Hippocampal formation (tissue), 2 donors: ENCODE results near the gene TSPYL2.

Source experiments
- DNase-seq, 2 donors: peaks; one replicate each; lab custom pipeline; 2025; lab: John Stamatoyannopoulos, UW

TSPYL2 gene

DNA sequence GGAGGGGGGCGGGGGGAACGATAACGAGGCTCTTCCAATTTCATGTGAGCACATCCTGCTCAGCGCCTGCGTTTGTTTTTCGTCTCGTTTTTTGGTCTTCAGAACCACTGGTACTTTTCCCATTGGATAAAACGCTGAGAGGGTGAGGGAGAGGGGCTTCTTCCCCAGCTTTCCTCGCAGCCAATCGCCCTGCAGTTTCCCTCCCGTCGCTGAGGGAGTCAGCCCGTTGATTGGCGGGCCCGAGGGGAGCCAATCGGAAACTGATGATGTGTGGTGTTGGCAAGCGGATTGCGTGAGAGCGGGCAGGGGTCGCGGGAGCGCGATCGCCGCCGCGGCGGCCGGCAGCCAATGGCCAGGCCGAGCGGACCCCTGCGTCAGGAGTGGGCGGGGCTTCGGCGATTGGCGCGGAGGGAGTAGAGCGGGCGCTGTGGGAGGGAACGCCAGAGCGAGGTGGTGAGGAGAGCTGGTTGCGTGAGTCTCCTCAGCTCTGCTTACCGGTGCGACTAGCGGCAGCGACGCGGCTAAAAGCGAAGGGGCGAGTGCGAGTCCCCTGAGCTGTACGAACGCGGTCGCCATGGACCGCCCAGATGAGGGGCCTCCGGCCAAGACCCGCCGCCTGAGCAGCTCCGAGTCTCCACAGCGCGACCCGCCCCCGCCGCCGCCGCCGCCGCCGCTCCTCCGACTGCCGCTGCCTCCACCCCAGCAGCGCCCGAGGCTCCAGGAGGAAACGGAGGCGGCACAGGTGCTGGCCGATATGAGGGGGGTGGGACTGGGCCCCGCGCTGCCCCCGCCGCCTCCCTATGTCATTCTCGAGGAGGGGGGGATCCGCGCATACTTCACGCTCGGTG is at the start of gene TSPYL2:
Gene TSPYL2 (plus strand): TSS at position 443 of the 848 bp plus-strand sequence. CDS start 132 bp downstream, at position 575.
- DNase-seq, result peak; percentile 82 to 89

DNA sequence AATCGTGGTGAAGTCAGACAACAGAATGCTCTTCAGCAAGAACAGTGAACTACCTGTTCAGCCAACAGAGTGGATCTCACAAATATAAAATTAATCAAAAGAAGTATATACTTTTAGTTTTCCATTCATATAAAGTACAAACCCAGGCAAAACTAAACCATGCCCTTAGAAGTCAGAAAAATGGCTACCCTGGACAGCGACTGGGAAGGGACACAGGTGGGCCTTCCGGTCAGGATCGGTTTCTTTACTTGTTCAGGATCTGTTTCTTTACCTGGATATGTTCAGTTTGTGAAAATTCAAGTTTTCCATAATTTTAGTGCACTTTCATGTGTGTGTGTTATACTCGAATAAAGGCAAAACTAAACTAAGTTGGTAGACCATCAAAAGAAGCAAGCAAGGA is 46.0 kb upstream of the TSPYL2 start:
- DNase-seq, result no peak

DNA sequence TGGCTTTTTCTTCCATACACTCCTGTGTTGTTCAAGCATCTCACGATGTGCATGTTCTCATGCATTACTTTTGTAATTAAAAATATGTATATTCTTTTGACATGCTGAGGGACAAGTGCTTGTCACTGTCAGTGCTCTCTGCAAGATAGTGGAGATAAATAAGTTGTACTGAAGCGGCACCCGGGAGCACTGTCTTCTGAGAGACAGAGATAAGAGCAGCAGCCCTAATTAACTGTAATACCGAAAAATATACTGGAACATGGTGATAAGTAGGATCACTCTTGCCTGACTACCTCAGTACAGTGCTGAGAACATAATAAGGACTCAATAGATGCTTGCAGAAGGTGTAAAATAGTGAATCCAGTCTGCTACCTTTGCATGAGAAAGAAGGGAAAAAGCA is 42.9 kb upstream of the TSPYL2 start:
- no peak for DNase-seq

DNA sequence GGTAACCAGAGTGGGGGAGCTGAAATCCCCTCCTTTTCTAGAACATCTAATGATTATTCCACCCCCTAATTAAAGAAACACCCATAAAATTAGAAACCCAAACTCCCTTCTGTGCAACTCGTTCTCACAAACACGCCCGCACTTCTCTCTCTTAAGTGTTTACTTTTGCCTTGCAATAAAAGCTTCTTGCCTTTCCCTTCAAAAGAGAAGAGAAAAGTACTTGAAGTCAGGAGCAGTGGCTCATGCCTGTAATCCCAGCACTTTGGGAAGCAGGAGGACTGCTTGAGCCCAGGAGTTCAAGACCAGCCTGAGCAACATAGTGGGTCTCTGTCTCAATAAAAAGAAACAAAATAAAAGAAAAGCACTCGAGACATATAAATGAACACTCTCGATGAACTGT is 37.2 kb upstream of the TSPYL2 start:
- no peak for DNase-seq

DNA sequence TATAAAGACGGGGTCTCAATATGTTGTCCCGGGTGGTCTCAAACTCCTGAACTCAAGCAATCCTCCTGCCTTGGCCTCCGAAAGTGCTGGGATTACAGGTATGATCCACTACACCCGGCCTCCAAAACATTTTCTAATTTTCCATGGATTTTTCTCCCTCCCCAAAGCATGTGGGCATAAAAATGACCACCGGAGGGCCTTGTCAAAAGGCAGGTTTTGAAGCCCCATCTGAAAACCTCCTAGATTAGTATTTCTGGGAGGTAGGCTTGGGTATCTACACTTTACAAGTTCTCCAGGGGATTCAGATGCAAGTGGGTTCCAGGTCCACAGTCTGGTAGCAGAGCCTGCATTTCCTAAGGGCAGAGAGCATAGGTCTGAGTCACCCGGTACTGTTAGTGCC is 34.9 kb upstream of the TSPYL2 start:
- DNase-seq, result no peak

DNA sequence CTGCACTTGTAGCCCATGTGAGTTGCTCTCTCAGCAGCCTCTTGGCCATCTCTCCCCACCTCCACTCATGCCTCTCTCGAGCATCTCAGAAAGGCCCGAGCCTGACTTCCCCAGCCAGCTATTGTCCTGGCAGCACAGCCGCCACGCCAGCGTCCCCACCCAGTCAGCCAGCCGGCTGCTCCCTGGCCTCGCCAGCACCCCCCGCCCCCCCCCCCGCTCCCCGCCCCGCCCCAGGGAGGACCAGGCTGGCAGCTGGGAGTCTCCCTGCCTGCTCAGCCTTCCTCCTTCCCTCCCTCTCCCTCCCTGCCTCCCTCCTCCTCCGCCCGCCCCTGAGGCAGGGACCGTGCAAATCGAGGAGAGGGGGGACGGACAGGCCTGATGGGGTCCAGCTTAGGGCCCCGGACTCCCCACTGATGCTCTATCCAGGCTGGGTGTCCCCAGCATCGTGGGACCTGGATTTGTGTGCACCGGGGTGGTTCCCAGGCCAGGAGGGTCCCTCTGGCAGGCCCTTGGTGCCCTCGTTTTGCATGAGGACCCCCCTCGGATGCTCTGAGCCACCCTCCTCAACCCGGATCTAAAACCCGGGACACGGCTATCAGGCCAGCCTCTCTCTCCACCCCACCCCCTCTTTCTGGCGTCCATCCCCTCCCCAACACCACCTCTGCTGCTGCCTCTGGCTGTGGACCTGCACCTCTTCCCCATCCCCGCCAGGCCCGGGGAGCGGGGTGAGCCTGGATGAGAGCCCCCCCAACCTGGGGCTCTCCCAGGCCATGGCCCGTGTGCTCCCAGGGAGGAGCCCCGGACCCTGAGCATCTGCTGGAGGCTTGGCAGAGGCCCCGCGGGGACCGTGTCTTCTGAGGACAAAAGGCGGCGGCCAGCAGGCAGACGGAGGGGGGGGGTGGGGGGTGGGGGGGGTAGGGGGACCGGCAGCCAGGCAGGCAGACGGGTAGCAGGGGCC is 33.7 kb upstream of the TSPYL2 start, which contains the start of gene GPR173:
Gene GPR173 (plus strand): TSS at position 621 of the 958 bp plus-strand sequence. CDS start 27,833 bp downstream, outside the sequence.
- DNase-seq, result peak; percentile 68 to 76

DNA sequence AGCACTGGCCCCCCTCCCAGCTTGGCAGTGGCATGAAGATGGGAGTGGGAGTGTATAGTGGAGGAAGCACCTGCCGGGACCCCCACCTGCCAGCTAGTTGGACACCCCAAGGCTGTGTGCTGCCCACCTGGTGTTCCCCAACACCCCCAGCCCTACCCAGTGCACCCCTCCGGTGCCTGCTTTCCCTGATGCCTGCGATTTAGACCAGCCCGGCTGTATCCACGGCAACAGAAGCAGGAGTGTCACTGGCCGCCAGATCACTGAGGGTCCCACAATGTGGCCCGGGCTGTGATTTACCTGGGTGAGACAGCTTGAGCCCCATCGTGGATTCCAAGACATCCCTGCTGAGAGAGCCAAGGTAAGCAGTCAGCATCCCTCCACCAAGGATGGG is 33.0 kb upstream of the TSPYL2 start:
- no peak for DNase-seq

DNA sequence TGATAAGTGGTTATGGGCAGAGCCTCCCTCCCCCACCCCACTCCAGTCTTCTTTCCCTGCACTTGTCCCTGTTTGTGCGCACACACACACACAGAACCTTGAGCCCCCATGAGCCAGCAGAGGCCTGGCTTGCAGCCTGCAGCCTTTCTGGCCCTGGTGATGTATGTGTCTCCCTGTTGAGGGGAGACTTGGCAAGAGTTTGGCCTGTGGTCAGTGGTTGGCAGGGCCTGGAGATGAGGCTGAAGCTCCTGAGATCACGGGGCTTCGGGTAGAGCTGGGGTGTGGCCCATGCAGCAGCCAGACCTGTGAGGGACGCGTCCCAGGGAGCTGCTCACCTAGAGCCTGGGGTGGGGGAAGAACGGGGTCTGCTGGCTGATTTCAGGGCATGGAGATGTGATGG is 31.3 kb upstream of the TSPYL2 start:
- DNase-seq, result no peak

DNA sequence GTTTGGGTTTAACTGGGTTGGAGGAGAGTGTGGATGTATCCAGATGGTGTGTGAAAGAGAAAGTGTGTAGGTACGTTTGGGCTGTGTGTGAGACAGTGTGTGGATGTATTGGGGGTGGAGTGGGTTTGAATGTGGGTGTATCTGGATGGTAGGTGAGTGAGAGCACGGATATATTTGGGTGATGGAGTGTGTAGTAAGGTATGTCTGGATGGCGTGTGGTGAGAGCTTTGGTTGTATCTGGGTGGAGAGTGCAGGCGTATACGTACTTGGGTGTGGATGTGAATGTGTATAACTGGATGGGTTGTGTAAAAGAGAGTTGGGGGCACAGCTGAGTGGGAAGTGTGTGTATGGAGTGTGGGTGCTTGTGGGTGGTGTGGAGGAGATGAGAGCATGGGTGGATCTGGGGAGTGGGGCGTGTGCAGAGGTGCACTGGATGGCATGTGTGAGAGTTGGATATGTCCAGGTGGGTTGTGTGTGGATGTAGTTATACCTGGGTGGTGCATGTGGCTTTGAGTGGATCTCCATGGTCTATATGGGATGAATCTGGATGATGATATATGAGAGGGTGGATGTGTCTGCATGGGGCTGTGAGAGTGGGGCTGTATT is 26.8 kb upstream of the TSPYL2 start:
- no peak for DNase-seq

DNA sequence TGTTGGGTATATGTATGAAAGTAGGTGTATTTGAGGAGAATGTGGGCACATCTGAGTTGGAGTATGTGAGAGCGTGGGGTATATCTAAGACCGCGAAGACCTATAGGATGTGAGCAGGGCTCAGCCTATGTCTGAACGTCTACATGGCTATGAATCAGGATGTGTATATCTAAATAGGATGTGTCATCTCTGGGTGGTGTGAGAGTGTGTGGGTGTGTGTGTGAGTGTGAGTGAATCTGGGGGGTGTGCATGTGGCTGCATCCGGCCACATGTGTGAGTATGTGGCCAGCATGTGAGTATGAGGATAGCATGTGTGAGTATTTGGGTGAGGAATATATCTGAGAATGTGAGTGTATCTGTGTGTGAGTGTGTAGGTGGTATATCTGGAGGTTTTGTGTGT is 25.9 kb upstream of the TSPYL2 start:
- no peak for DNase-seq

DNA sequence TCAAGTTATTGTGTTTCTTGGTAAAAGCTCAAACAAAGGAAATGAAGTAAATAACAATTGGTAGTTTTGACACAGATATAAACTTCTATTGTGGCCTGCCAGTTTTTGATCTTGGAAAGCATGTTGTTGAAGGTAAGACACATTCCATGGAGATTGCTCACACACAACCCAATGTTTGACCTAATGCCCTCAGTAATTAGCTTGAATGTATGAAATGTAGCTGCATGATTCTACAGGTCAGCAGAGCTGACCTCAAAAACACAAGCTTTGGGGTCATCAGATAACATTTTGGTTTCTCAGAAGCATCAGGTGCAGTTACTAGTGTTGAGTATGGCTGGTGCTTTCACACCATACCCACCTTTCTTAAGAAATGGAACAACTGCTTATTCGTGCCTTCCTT is 17.1 kb upstream of the TSPYL2 start:
- DNase-seq, result no peak

DNA sequence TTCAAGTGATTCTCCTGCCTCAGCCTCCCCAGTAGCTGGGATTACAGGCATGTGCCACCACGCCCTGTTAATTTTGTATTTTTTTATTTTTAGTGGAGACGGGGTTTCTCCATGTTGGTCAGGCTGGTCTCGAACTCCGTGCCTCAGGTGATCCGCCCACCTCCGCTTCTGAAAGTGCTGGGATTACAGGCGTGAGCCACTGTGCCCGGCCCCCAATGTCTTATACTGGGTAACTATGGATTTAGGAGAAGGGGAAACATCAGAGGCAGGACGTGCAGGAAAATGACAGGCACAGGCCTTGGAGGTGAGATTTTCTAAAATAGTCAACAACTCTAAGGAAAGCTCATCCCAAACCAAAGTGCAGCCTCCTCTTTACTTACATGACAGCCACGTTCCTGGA is 11.1 kb upstream of the TSPYL2 start:
- no peak for DNase-seq

DNA sequence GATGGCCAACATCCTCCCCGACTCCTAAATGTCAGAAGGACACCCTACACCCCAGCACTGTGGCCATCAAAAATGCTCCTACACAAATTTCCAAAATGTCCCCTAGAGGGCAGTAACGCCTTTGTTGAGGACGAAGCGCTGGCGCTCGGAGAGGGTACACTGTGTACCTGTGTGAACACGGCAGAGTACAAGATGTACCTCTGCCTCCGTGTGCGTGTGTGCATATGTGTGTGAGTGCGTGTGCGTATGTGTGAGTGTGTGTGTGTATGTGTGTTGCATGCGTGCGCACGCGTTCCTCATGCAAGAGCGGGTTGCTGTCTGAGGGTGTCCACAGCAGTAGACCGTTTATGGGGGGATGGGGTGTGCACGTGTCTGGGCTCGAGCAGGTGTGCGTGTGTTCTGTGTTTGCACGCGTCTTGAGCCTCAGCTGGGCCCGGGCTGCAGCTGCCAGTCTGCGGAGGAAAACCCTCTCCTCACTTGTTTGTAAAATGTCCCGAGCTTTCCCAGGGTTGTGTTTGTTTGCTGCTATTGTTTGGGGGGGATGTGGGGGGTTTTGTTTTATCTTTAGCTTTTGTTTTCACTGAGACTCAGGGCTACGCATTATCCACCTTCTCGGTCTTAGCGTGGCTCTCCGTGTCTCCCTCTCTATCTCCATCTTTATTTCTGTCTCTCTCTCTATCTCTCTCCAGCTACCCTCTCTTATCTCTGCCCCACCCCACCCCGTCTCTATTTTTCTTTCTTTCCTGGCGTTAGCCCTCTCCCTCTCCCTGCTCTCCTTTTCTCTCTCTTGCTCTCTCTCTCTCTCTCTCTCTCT is 10.4 kb upstream of the TSPYL2 start:
- peak; percentile 25 to 51 for DNase-seq

DNA sequence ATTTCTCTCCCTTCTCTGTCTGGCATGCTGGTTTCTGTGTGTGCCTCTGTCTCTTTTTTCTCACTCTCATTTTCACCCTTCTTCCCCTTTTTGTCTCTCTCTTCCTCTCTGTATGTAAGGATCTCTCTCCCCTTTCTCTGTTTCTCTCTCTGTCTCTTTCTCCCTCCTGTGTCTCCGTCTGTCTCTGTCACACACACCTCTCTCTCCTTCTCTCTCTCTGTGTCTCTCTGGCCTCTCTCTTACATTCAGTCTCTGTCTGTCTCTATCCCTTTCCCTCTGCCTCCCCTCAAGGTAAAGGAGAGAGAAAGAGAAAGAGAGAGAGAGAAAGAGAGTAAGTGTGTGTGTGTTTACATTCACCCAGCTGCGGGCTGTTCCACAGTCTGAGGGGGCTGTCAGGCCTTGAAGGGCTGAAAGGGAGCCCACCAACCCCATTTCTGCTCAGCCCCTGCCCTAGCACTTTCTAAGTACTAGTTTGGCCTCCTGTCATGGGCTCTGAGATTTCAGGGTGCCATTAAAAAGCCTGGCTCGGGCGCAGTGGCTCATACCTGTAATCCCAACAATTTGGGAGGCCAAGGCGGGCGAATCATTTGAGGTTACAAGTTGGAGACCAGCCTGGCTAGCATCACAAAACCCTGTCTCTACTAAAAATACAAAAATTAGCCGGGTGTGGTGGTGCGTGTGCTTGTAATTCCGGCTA is 9.6 kb upstream of the TSPYL2 start:
- no peak for DNase-seq

DNA sequence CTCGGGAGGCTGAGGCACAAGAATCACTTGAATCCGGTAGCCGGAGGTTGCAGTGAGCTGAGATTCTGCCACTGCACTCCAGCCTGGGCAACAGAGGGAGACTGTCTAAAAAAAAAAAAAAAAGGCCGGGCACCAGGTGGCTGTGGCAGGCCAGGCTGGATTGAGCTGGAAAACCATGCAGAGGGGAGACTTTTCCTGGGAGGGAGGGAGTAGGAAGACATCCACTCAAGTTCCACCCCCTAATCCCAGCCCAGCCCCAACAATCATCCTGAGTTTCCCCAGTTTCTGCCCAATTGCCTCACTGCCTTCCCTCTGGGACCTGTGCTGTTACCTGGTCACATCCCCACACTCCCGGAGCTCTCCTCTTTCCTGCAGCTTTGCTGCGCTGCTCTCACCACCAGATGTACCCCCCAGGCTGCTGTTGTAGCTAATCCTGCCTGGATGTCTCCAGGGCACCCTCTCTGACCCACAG is 9.0 kb upstream of the TSPYL2 start:
- DNase-seq, result no peak

DNA sequence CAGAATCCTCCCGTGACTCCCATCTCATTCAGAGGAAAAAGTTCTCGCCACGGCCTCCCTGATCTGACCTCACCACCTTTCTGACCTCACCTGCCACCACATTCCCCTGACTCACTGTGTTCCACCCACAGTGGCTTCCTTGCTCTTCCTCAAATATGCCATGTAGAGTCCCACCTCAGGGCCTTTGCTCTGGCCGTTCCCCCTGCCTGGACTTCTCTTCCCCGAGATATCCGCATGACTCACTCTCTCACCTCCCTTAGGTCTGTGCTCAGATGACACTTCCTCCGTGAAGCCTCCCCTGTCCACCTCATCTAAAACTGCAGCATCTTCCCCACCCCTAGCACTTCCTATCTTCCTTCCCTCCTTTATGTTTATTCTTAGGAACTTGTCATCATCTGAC is 7.2 kb upstream of the TSPYL2 start:
- no peak for DNase-seq

DNA sequence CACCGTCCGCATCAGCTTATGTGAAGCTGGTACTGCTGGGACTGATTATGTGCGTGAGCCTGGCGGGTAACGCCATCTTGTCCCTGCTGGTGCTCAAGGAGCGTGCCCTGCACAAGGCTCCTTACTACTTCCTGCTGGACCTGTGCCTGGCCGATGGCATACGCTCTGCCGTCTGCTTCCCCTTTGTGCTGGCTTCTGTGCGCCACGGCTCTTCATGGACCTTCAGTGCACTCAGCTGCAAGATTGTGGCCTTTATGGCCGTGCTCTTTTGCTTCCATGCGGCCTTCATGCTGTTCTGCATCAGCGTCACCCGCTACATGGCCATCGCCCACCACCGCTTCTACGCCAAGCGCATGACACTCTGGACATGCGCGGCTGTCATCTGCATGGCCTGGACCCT is 5.5 kb upstream of the TSPYL2 start:
- no peak for DNase-seq

DNA sequence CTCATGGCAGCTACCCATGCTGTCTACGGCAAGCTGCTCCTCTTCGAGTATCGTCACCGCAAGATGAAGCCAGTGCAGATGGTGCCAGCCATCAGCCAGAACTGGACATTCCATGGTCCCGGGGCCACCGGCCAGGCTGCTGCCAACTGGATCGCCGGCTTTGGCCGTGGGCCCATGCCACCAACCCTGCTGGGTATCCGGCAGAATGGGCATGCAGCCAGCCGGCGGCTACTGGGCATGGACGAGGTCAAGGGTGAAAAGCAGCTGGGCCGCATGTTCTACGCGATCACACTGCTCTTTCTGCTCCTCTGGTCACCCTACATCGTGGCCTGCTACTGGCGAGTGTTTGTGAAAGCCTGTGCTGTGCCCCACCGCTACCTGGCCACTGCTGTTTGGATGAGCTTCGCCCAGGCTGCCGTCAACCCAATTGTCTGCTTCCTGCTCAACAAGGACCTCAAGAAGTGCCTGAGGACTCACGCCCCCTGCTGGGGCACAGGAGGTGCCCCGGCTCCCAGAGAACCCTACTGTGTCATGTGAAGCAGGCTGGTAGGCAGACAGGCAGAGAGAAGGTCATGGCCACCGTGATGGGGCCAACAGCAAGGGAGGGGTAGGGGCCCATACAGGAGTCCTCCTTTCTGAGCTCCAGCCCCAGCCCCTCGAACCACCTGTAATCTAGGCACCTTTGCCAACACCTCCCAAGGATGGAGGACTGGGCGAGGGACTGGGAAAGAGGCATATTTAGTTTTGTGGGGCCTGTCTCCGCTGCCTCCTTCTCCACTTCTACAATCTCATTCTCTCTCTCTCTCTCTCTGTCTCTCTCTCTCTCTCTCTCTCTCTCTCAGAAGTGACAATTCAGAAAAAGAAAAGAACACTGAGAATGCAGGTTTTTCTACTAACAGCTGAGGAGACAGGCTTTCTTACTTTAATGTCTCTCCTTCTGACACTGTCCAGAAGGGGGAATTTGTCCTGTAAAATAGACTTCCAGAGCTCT is 4.7 kb upstream of the TSPYL2 start:
- no peak for DNase-seq

DNA sequence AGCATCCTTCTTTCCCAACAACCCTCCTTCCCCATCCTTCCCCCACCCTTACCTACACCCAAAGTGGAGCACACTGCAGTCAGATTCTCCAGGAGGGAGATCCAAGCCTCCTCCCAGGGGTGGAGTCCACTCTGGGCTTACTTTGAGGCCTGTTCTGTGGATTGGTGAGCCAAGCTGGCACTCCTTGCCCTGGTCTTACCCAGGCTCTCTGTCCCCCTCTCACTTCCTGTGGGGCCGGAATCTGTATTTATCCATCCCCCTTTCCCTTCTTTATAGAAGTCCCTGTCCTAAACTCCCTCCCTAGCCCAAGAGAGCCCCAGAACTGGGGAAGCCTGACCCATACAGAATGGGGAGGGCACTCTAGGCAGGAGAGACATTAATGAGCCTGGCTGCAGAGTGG is 3.2 kb upstream of the TSPYL2 start:
- no peak for DNase-seq
